GM21390 (cell line): ENCODE results near the gene RFT1.

Experiments used
- ATAC-seq: cut with Tn5 transposase; IDR thresholded peaks from one replicate; pipeline ENCODE4 v1.9.1; 2021; ENCODE audit not compliant: unreplicated experiment

The RFT1 gene

GRCh38 chr3:53038679-53039375 lies 91.4 kb downstream of the RFT1 start:
- no peak for ATAC-seq
